HEK293 (cell line): ENCODE results near the gene CDC14A.

Experiments used
- CTCF ChIA-PET: fragments of 350-600 bp; formaldehyde crosslinking; extraction: SDS; loops from one replicate; lab custom pipeline; 2021; ENCODE audit warnings: antibody characterized with exemption; lab: Yijun Ruan, JAX
- POLR2A ChIA-PET: fragments of 300-600 bp; formaldehyde crosslinking; extraction: SDS; loops from one replicate; lab custom pipeline; 2020; ENCODE audit warnings: antibody characterized with exemption, inconsistent platforms; lab: Yijun Ruan, JAX
- H3K27ac ChIP-seq: fragments of 200-500 bp; sonication (Bioruptor generic); 2 replicates; pipeline ENCODE4 v1.5.1; 2014; ENCODE audit warnings: low read depth, low read length, control low read depth, inconsistent platforms; ENCODE audit errors: extremely low read depth
- H3K36me3 ChIP-seq, 2 experiments: fragments of 200-500 bp in 1 of 2; sonication (Bioruptor generic) in 1 of 2; 1 replicate in 1 of 2; 2 replicates in 1 of 2; pipeline ENCODE4 v1.5.1; 2014 to 2017; ENCODE audit warnings: inconsistent platforms in 2 of 2, low read length in 2 of 2; ENCODE audit not compliant: control insufficient read depth in 2 of 2, insufficient read depth in 1 of 2
- H3K4me1 ChIP-seq: fragments of 200-500 bp; sonication (Bioruptor generic); 2 replicates; pipeline ENCODE4 v1.5.1; 2014; ENCODE audit warnings: mild to moderate bottlenecking, low read length, inconsistent platforms; ENCODE audit not compliant: control insufficient read depth, insufficient read depth
- H3K4me3 ChIP-seq: 2 replicates; pipeline ENCODE4 v1.5.1; 2011; ENCODE audit warnings: low read depth, mild to moderate bottlenecking, control low read depth, low read length, moderate library complexity
- H3K9me3 ChIP-seq: fragments of 200-500 bp; sonication (Bioruptor generic); 2 replicates; pipeline ENCODE4 v1.5.1; 2014; ENCODE audit warnings: low read depth, low read length, inconsistent platforms; ENCODE audit not compliant: control insufficient read depth, insufficient read depth
- BCL6B ChIP-seq: fragments of 450-650 bp; formaldehyde crosslinking; IDR thresholded peaks from 2 replicates; pipeline ENCODE4 v1.5.1; 2017; ENCODE audit warnings: missing biosample characterization, missing genetic modification characterization
- PRDM4 ChIP-seq: fragments of 450-650 bp; formaldehyde crosslinking; IDR thresholded peaks from 2 replicates; pipeline ENCODE4 v1.5.1; 2017; ENCODE audit warnings: missing biosample characterization, missing genetic modification characterization
- TRIM28 ChIP-seq: IDR thresholded peaks from 2 replicates; pipeline ENCODE4 v1.6.1; 2011; ENCODE audit warnings: low read length, control low read depth, borderline replicate concordance
- TSHZ1 ChIP-seq: fragments of 450-650 bp; formaldehyde crosslinking; IDR thresholded peaks from 2 replicates; pipeline ENCODE4 v1.5.1; 2016; ENCODE audit warnings: missing biosample characterization, missing genetic modification characterization, borderline replicate concordance
- ZBTB17 ChIP-seq: fragments of 450-650 bp; formaldehyde crosslinking; IDR thresholded peaks from 2 replicates; pipeline ENCODE4 v1.5.1; 2016; ENCODE audit warnings: missing biosample characterization, missing genetic modification characterization
- ZBTB8A ChIP-seq: fragments of 450-650 bp; formaldehyde crosslinking; IDR thresholded peaks from 2 replicates; pipeline ENCODE4 v1.5.1; 2016; ENCODE audit warnings: missing biosample characterization, missing genetic modification characterization
- ZIC2 ChIP-seq: fragments of 450-650 bp; formaldehyde crosslinking; IDR thresholded peaks from 2 replicates; pipeline ENCODE4 v1.5.1; 2016; ENCODE audit warnings: missing biosample characterization, missing genetic modification characterization
- ZNF175 ChIP-seq: fragments of 450-650 bp; formaldehyde crosslinking; IDR thresholded peaks from 2 replicates; pipeline ENCODE4 v1.5.1; 2016; ENCODE audit warnings: missing biosample characterization, missing genetic modification characterization
- ZNF266 ChIP-seq: fragments of 450-650 bp; formaldehyde crosslinking; IDR thresholded peaks from 2 replicates; pipeline ENCODE4 v1.5.1; 2016; ENCODE audit warnings: missing biosample characterization, missing genetic modification characterization, low read depth
- ZNF335 ChIP-seq: fragments of 450-650 bp; formaldehyde crosslinking; conservative IDR thresholded peaks from 2 replicates; pipeline ENCODE4 v1.5.1; 2016; ENCODE audit warnings: missing biosample characterization, missing genetic modification characterization
- ZNF366 ChIP-seq: fragments of 450-650 bp; formaldehyde crosslinking; conservative IDR thresholded peaks from 2 replicates; pipeline ENCODE4 v1.5.1; 2016; ENCODE audit warnings: missing biosample characterization, missing genetic modification characterization
- ZNF529 ChIP-seq: fragments of 450-650 bp; formaldehyde crosslinking; IDR thresholded peaks from 2 replicates; pipeline ENCODE4 v1.5.1; 2017; ENCODE audit warnings: missing genetic modification characterization, missing biosample characterization; ENCODE audit not compliant: insufficient replicate concordance
- ZNF530 ChIP-seq: fragments of 450-650 bp; formaldehyde crosslinking; IDR thresholded peaks from 2 replicates; pipeline ENCODE4 v1.5.1; 2016; ENCODE audit warnings: low read depth, missing biosample characterization, missing genetic modification characterization
- ZNF692 ChIP-seq: fragments of 450-650 bp; formaldehyde crosslinking; IDR thresholded peaks from 2 replicates; pipeline ENCODE4 v1.5.1; 2016; ENCODE audit warnings: missing biosample characterization, missing genetic modification characterization
- TF ChIP-seq, protein P1 (sequence below): fragments of 450-650 bp; formaldehyde crosslinking; IDR thresholded peaks from 2 replicates; pipeline ENCODE4 v1.5.1; 2016; ENCODE audit warnings: missing biosample characterization, missing genetic modification characterization

Gene CDC14A

DNA sequence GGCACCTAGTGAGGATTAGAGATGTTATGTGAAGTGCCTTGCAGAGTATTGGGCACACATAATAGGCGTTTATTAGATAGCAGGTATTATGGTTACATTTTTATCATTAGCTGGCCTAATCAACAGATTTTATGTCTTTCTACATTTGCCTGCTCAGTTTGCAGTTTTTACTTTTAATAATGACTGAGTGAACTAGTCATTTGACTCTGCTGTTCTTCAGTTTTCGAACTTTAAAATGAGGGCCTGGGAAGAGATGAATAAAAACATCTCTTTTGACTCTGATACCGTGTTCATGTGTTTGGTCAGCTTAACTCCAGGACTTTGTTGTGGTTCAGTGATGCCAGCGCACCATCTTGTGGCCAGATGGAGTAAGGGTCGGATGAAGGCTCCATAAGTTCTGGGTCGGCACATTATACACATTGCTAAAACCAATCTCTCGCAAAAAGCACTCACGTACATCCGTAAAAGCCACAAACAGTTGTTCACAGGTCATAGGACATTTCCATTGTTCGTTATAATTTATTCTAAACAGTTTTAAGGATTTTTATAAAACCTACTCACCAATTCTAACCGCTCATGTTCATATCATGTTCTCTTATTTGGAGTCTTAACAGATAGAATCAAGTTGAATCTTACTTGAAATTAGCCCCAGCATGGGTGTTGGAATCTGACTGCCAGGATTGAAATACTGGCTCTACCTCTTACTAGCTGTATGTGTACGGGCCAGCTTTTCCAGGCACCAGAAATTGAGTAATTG lies 107.2 kb downstream of the CDC14A start (continued):
- TF ChIP-seq PRDM4 (tag by site-specific recombination) (no peak), ZNF530 (tag by site-specific recombination) (no peak), ZNF266 (no peak), ZBTB17 (0 out of 2 replicates have a peak, but pooled peaks have one; percentile 52), ZNF529 (tag by site-specific recombination) (no peak), ZNF366 (tag by site-specific recombination) (peak; percentile 56; the same call in 1 of the 2 replicates), ZNF335 (tag by site-specific recombination) (peak; percentile 60), TSHZ1 (tag by site-specific recombination) (no peak), TRIM28 (peak; percentile 37; the same call in 1 of the 2 replicates), ZNF175 (no peak), ZNF692 (0 out of 2 replicates have a peak, but pooled peaks have one; percentile 26)
- TF ChIP-seq, protein P1, sequence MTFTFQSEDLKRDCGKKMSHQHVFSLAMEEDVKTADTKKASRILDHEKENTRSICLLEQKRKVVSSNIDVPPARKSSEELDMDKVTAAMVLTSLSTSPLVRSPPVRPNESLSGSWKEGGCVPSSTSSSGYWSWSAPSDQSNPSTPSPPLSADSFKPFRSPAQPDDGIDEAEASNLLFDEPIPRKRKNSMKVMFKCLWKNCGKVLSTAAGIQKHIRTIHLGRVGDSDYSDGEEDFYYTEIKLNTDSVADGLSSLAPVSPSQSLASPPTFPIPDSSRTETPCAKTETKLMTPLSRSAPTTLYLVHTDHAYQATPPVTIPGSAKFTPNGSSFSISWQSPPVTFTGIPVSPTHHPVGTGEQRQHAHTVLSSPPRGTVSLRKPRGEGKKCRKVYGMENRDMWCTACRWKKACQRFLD (tag by site-specific recombination): no peak

GRCh38 chr1:100461222-100461621 lies 108.9 kb downstream of the CDC14A start:
- no peak overlapping the region for H3K4me3 ChIP-seq
- POLR2A ChIA-PET: no interaction called here
- TF ChIP-seq ZIC2 (tag by site-specific recombination): peak; percentile 93
- no peak for TF ChIP-seq BCL6B (tag by site-specific recombination)
- TF ChIP-seq ZBTB8A (tag by site-specific recombination): 0 out of 2 replicates have a peak, but pooled peaks have one; percentile 21
- TF ChIP-seq, all 188 proteins: peak for 2
- no peak overlapping the region for H3K27ac ChIP-seq
- CTCF ChIA-PET: interaction anchor here (0.6 to 12.4 kb wide), 6 partner anchors 28 to 672 kb away, joined by 3 to 162 read pairs (median 4); no protein-coding TSS in a partner anchor
- no peaks in the 10 kb centered on the region for H3K4me1 ChIP-seq
- H3K9me3 ChIP-seq: no peaks in the 10 kb centered on the region
- no peaks in the 10 kb centered on the region for H3K36me3 ChIP-seq
